Measurements from ENCODE around the gene CCSER2.

DNA sequence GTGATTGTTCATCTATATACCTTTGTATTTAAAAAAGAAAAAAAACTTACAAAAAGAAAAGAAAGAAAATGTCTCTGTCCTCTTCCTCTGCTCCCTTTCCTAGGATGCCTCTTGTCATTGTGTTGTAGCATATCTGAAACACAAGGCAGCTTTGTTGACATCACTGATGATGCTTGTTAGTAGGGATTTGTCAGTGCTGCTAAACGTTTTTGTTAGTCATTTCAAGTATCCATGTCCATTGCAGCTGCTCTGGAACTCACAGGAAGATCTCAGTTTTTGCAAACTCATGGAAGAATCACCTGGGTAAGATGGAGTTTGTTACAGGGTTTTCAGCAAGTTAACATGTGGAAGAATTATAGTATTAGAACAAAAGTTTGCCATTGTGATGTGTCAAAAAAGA is 123.6 kb downstream of the CCSER2 start:
- TF ChIP-seq POLR2AphosphoS5 (IDR thresholded peaks at IDR 0.05) (no peak), POLR2A (IDR thresholded peaks at IDR 0.05; ENCODE audit: low read depth) (no peak), EP300 (IDR thresholded peaks at IDR 0.05) (no peak)
- TF ChIP-seq, protein P1, sequence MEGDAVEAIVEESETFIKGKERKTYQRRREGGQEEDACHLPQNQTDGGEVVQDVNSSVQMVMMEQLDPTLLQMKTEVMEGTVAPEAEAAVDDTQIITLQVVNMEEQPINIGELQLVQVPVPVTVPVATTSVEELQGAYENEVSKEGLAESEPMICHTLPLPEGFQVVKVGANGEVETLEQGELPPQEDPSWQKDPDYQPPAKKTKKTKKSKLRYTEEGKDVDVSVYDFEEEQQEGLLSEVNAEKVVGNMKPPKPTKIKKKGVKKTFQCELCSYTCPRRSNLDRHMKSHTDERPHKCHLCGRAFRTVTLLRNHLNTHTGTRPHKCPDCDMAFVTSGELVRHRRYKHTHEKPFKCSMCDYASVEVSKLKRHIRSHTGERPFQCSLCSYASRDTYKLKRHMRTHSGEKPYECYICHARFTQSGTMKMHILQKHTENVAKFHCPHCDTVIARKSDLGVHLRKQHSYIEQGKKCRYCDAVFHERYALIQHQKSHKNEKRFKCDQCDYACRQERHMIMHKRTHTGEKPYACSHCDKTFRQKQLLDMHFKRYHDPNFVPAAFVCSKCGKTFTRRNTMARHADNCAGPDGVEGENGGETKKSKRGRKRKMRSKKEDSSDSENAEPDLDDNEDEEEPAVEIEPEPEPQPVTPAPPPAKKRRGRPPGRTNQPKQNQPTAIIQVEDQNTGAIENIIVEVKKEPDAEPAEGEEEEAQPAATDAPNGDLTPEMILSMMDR (IDR thresholded peaks at IDR 0.05), result no peak

Data from esophagus muscularis mucosa (tissue), 4 donors.